HepG2 (cell line): Measurements from ENCODE around the gene CCL16. TPM values are rescaled to one million over a fixed set of nuclear protein-coding genes. Genes with fewer than 3 reads are reported as not detected.

Experiments used
- EP300 ChIP-seq, 3 experiments: sonication (generic) in 1 of 3; formaldehyde crosslinking in 1 of 3; IDR thresholded peaks; 2 replicates each; pipeline versions ENCODE4 v1.5.1 to v1.6.1; 2011 to 2020; ENCODE audit warnings: low read depth in 2 of 3, low read length in 2 of 3, borderline replicate concordance in 1 of 3, improper control_type of control experiment in 1 of 3, mild to moderate bottlenecking in 1 of 3, missing genetic modification reagents in 1 of 3, moderate library complexity in 1 of 3
- FOXA1 ChIP-seq, 2 experiments: fragments of 450-650 bp in 1 of 2; sonication (generic) in 1 of 2; formaldehyde crosslinking in 1 of 2; IDR thresholded peaks; 2 replicates each; pipeline versions ENCODE4 v1.4.0 to v1.6.1; 2016 to 2020; ENCODE audit warnings: missing genetic modification reagents in 1 of 2
- KAT7 ChIP-seq: IDR thresholded peaks from 2 replicates; pipeline ENCODE4 v1.6.1; 2018; ENCODE audit warnings: borderline replicate concordance, missing compliant biosample characterization
- KDM3A ChIP-seq: IDR thresholded peaks from 2 replicates; pipeline ENCODE4 v1.6.1; 2018; ENCODE audit warnings: low read depth, missing compliant biosample characterization
- KLF16 ChIP-seq, 2 experiments: sonication (generic) in 1 of 2; formaldehyde crosslinking in 1 of 2; IDR thresholded peaks; 2 replicates each; pipeline versions ENCODE4 v1.6.1 to v1.8.0; 2016 to 2023; ENCODE audit warnings: missing genetic modification reagents in 2 of 2, missing compliant biosample characterization in 1 of 2
- NFE2L1 ChIP-seq: sonication (generic); formaldehyde crosslinking; IDR thresholded peaks from 2 replicates; pipeline ENCODE4 v1.4.0; 2020; ENCODE audit warnings: missing genetic modification reagents, mild to moderate bottlenecking, borderline replicate concordance
- ZC3H13 ChIP-seq: sonication (generic); formaldehyde crosslinking; IDR thresholded peaks from 2 replicates; pipeline ENCODE4 v1.8.1; 2023; ENCODE audit warnings: mild to moderate bottlenecking, missing genetic modification reagents, moderate library complexity
- ZFAT ChIP-seq: sonication (generic); formaldehyde crosslinking; conservative IDR thresholded peaks from 2 replicates; pipeline ENCODE4 v1.8.1; 2023; ENCODE audit warnings: missing genetic modification reagents, inconsistent platforms
- ZNF292 ChIP-seq: sonication (generic); formaldehyde crosslinking; IDR thresholded peaks from 2 replicates; pipeline ENCODE4 v1.8.1; 2022; ENCODE audit warnings: mild to moderate bottlenecking, low read depth, missing genetic modification reagents, borderline replicate concordance
- ZNF432 ChIP-seq: sonication (generic); formaldehyde crosslinking; IDR thresholded peaks from 2 replicates; pipeline ENCODE4 v1.5.0; 2020; ENCODE audit warnings: missing genetic modification reagents, mild to moderate bottlenecking, borderline replicate concordance
- ZNF451 ChIP-seq: sonication (generic); formaldehyde crosslinking; IDR thresholded peaks from 2 replicates; pipeline ENCODE4 v1.5.0; 2020; ENCODE audit warnings: mild to moderate bottlenecking, missing genetic modification reagents
- polyA plus RNA-seq, 8 experiments: library from polyadenylated mRNA; depleted of rRNA in 3 of 8; stranded (reverse) in 7 of 8; unstranded in 1 of 8; fragments of >200 nt; fragmentation: Illumina TruSeq in 4 of 8; extraction: Trizol in 4 of 8; gene quantifications; 2 replicates each; pipeline versions ENCODE4 v1.2.1 to v1.2.3, GENCODE V29; 2011 to 2016; ENCODE audit warnings: low read depth in 4 of 8, missing spikeins in 1 of 8, mixed read lengths in 1 of 8; ENCODE audit not compliant: insufficient read depth in 1 of 8
- total RNA-seq, 5 experiments: library from RNA; depleted of rRNA; stranded (reverse); fragments of >200 nt; fragmentation: Illumina TruSeq; extraction: Trizol; gene quantifications; 2 replicates each; pipeline ENCODE4 v1.2.3, GENCODE V29; 2016; ENCODE audit warnings: low read depth in 1 of 5
- TF ChIP-seq, protein P1 (sequence below): sonication (generic); formaldehyde crosslinking; IDR thresholded peaks from 2 replicates; pipeline ENCODE4 v1.5.0; 2020; ENCODE audit warnings: missing genetic modification reagents, mild to moderate bottlenecking, borderline replicate concordance
- TF ChIP-seq, protein P2 (sequence below): sonication (generic); formaldehyde crosslinking; IDR thresholded peaks from 2 replicates; pipeline ENCODE4 v1.5.0; 2020; ENCODE audit warnings: missing genetic modification reagents
- TF ChIP-seq, protein P3 (sequence below): sonication (generic); formaldehyde crosslinking; IDR thresholded peaks from 2 replicates; pipeline ENCODE4 v1.4.0; 2020; ENCODE audit warnings: missing genetic modification reagents
- TF ChIP-seq, protein P4 (sequence below): sonication (generic); formaldehyde crosslinking; IDR thresholded peaks from 2 replicates; pipeline ENCODE4 v1.8.1; 2023; ENCODE audit warnings: mild to moderate bottlenecking, inconsistent platforms, moderate library complexity, missing genetic modification reagents, borderline replicate concordance
- TF ChIP-seq, protein P5 (sequence below): sonication (generic); formaldehyde crosslinking; IDR thresholded peaks from 2 replicates; pipeline ENCODE4 v1.5.0; 2020; ENCODE audit warnings: missing genetic modification reagents
- TF ChIP-seq, protein P6 (sequence below): sonication (generic); formaldehyde crosslinking; IDR thresholded peaks from 2 replicates; pipeline ENCODE4 v1.8.0; 2022; ENCODE audit warnings: mild to moderate bottlenecking, missing genetic modification reagents, borderline replicate concordance

CCL16 gene
- total and polyA plus RNA-seq, 2 of the 13 experiments (the other 11 are each of a cell fraction or from before 2014, with no cell fraction given), result 2.0 to 14.7 TPM

DNA sequence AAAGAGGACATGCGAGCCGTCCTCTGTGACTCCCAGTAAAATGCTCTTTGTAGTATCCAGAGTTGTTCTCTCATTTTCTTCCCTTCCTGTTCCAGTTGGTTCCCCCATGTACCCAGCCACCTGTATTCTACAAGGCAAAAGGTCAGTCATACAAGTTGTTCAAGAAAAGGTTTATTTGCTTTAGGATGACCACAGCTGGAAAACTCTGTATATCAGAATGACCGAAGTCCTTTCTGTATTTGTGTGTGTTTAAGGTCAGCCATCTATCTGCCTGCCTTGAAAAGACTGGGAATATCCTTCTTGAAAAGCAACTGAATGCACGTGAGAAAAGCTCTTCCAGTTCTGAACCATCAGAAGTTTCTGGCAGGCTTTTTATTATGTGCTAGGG, 8.4 kb downstream of the CCL16 start (continued):
- TF ChIP-seq, protein P1, sequence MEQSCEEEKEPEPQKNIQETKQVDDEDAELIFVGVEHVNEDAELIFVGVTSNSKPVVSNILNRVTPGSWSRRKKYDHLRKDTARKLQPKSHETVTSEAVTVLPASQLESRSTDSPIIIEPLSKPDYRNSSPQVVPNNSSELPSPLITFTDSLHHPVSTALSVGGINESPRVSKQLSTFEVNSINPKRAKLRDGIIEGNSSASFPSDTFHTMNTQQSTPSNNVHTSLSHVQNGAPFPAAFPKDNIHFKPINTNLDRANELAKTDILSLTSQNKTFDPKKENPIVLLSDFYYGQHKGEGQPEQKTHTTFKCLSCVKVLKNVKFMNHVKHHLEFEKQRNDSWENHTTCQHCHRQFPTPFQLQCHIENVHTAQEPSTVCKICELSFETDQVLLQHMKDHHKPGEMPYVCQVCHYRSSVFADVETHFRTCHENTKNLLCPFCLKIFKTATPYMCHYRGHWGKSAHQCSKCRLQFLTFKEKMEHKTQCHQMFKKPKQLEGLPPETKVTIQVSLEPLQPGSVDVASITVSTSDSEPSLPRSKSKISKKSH (CRISPR knock-in tag), result no peak
- no peak for TF ChIP-seq FOXA1 (IDR thresholded peaks at IDR 0.05)
- TF ChIP-seq FOXA1 (CRISPR knock-in tag; IDR thresholded peaks at IDR 0.05), result peak; percentile 41; the same call in 1 of the 2 replicates
- TF ChIP-seq, protein P2, sequence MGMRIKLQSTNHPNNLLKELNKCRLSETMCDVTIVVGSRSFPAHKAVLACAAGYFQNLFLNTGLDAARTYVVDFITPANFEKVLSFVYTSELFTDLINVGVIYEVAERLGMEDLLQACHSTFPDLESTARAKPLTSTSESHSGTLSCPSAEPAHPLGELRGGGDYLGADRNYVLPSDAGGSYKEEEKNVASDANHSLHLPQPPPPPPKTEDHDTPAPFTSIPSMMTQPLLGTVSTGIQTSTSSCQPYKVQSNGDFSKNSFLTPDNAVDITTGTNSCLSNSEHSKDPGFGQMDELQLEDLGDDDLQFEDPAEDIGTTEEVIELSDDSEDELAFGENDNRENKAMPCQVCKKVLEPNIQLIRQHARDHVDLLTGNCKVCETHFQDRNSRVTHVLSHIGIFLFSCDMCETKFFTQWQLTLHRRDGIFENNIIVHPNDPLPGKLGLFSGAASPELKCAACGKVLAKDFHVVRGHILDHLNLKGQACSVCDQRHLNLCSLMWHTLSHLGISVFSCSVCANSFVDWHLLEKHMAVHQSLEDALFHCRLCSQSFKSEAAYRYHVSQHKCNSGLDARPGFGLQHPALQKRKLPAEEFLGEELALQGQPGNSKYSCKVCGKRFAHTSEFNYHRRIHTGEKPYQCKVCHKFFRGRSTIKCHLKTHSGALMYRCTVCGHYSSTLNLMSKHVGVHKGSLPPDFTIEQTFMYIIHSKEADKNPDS (CRISPR knock-in tag), result peak; percentile 1; the same call in 1 of the 2 replicates
- no peak for TF ChIP-seq NFE2L1 (CRISPR knock-in tag)
- no peak for TF ChIP-seq ZNF451 (CRISPR knock-in tag)
- TF ChIP-seq EP300 (IDR thresholded peaks at IDR 0.05; ENCODE audit: low read depth in 2 of 2, low read length in 2 of 2), result peak in 1 of 2 experiments; percentile 72; a peak in 2 of 4 replicates
- no peak for TF ChIP-seq EP300 (CRISPR knock-in tag; IDR thresholded peaks at IDR 0.05; ENCODE audit: borderline replicate concordance)
- TF ChIP-seq, protein P3, sequence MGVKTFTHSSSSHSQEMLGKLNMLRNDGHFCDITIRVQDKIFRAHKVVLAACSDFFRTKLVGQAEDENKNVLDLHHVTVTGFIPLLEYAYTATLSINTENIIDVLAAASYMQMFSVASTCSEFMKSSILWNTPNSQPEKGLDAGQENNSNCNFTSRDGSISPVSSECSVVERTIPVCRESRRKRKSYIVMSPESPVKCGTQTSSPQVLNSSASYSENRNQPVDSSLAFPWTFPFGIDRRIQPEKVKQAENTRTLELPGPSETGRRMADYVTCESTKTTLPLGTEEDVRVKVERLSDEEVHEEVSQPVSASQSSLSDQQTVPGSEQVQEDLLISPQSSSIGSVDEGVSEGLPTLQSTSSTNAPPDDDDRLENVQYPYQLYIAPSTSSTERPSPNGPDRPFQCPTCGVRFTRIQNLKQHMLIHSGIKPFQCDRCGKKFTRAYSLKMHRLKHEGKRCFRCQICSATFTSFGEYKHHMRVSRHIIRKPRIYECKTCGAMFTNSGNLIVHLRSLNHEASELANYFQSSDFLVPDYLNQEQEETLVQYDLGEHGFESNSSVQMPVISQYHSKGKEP (CRISPR knock-in tag), result no peak
- no peak; the same call in 1 of the 2 replicates for TF ChIP-seq ZC3H13 (CRISPR knock-in tag)
- TF ChIP-seq, protein P4, sequence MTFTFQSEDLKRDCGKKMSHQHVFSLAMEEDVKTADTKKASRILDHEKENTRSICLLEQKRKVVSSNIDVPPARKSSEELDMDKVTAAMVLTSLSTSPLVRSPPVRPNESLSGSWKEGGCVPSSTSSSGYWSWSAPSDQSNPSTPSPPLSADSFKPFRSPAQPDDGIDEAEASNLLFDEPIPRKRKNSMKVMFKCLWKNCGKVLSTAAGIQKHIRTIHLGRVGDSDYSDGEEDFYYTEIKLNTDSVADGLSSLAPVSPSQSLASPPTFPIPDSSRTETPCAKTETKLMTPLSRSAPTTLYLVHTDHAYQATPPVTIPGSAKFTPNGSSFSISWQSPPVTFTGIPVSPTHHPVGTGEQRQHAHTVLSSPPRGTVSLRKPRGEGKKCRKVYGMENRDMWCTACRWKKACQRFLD (CRISPR knock-in tag), result no peak
- peak; percentile 26 for TF ChIP-seq KAT7 (CRISPR knock-in tag)
- TF ChIP-seq, protein P5, sequence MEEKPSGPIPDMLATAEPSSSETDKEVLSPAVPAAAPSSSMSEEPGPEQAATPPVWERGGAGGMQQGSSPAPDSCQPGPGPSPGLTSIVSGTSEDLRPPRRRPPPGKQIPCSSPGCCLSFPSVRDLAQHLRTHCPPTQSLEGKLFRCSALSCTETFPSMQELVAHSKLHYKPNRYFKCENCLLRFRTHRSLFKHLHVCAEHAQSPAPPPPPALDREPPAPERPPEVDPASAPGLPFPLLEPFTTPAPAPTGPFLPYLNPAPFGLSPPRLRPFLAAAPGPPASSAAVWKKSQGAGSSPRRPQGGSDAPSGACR, result no peak; the same call in 1 of the 2 replicates
- TF ChIP-seq, protein P6, sequence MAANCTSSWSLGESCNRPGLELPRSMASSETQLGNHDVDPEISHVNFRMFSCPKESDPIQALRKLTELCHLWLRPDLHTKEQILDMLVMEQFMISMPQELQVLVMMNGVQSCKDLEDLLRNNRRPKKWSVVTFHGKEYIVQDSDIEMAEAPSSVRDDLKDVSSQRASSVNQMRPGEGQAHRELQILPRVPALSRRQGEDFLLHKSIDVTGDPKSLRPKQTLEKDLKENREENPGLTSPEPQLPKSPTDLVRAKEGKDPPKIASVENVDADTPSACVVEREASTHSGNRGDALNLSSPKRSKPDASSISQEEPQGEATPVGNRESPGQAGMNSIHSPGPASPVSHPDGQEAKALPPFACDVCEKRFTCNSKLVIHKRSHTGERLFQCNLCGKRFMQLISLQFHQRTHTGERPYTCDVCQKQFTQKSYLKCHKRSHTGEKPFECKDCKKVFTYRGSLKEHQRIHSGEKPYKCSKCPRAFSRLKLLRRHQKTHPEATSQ (CRISPR knock-in tag), result no peak
- no peak for TF ChIP-seq ZNF432 (CRISPR knock-in tag)
- TF ChIP-seq ZNF292 (CRISPR knock-in tag), result no peak
- TF ChIP-seq KLF16 (CRISPR knock-in tag; IDR thresholded peaks at IDR 0.05), result no peak
- no peak for TF ChIP-seq ZFAT
- TF ChIP-seq KDM3A, result no peak
